ENCODE results near the gene TOX2. TPM values are rescaled to one million over a fixed set of nuclear protein-coding genes. Genes with fewer than 3 reads are reported as not detected.

The TOX2 gene
- total and polyA plus RNA-seq, 2 of the 4 experiments (the other 2 are of a cell fraction), result 1.3 to 17.5 TPM

GRCh38 chr20:43936104-43936770, 21.6 kb downstream of the TOX2 start:
- Histone ChIP-seq H2AK5ac (ENCODE audit: low read depth, low read length) (peak overlapping the region; percentile 82; the same call in 1 of the 2 replicates), H4K91ac (ENCODE audit: insufficient read depth, low read depth, low read length) (peak overlapping the region; percentile 35; the same call in 1 of the 2 replicates), H3K4ac (ENCODE audit: low read depth, low read length) (no peak overlapping the region; the same call in 1 of the 2 replicates), H3K9me3 (ENCODE audit: control insufficient read depth, insufficient read depth, low read length) (no peaks in the 10 kb centered on the region), H3K4me1 (ENCODE audit: control insufficient read depth, insufficient read depth, low read length) (peaks cover 35% of the 10 kb centered on the region), H3K79me1 (ENCODE audit: low read depth in 1 of 2, low read length in 2 of 2) (peaks cover 25 to 95% of the 10 kb centered on the region in 2 experiments; a peak in 3 of 4 replicates), H3K9ac (ENCODE audit: low read depth, low read length) (no peak overlapping the region), H2BK120ac (ENCODE audit: low read depth, low read length) (peak overlapping the region; percentile 44), H3K36me3 (ENCODE audit: control insufficient read depth, insufficient read depth, low read length) (no peaks in the 10 kb centered on the region), H3K9me1 (ENCODE audit: insufficient read depth, low read length) (peaks cover 48% of the 10 kb centered on the region), H2AFZ (replicated peaks; ENCODE audit: low read length, poor library complexity) (no peak overlapping the region), H4K8ac (ENCODE audit: low read depth in 2 of 2, low read length in 2 of 2) (peak overlapping the region in 1 of 2 experiments; percentile 32; a peak in 1 of 4 replicates), H3K23ac (ENCODE audit: low read depth, low read length) (peak overlapping the region; percentile 6; the same call in 1 of the 2 replicates), H2AK9ac (replicated peaks; ENCODE audit: low read depth, low read length, poor library complexity) (no peak overlapping the region), H3K4me2 (ENCODE audit: low read depth, low read length) (no peak overlapping the region), H3K18ac (ENCODE audit: low read depth, low read length) (no peak overlapping the region; the same call in 1 of the 2 replicates), H3K27ac (ENCODE audit: insufficient read depth, low read length) (no peak overlapping the region), H3K27me3 (ENCODE audit: control insufficient read depth, insufficient read depth, low read length) (no peaks in the 10 kb centered on the region), H3K14ac (replicated peaks; ENCODE audit: low read depth, low read length) (peak overlapping the region; percentile 13; the same call in 1 of the 2 replicates), H2BK5ac (ENCODE audit: low read depth, low read length, poor library complexity, severe bottlenecking) (no peak overlapping the region), H4K5ac (ENCODE audit: low read depth, low read length) (no peak overlapping the region), H3K56ac (ENCODE audit: extremely low read depth, insufficient read depth, low read length) (no peak overlapping the region), H2BK15ac (ENCODE audit: low read depth, low read length) (no peak overlapping the region), H2BK20ac (ENCODE audit: low read depth, low read length) (peak overlapping the region; percentile 5; the same call in 1 of the 2 replicates), H3K4me3 (ENCODE audit: insufficient read depth, low read depth, low read length) (no peak overlapping the region), H4K20me1 (ENCODE audit: insufficient read depth, low read length) (peaks cover 60% of the 10 kb centered on the region)
- 72% methylated on average over 3 of the region's 4 CpGs; no CpG with 5 or more reads in 1 of the 2 experiments for WGBS, 2 experiments (ENCODE audit: extremely low coverage in 2 of 2, insufficient read length in 1 of 2)
- intact Hi-C loops (cut with micrococcal nuclease) (no loop called here), dilution Hi-C loops (cut with HindIII; ENCODE audit: low sequenced_read_pairs, unreplicated experiment) (no loop called here), in situ Hi-C loops (cut with MboI; ENCODE audit: low sequenced_read_pairs) (loop anchor here (25.0 kb wide), 1 partner anchor 1851 kb away; the partner anchor contains the start of genes DNTTIP1 and WFDC3)
- CTCF ChIA-PET, result interaction anchor here (1.4 kb wide), 1 partner anchor 10 kb away, joined by 4 read pairs; no protein-coding TSS in a partner anchor
- TF ChIP-seq MXI1 (IDR thresholded peaks at IDR 0.05; ENCODE audit: borderline replicate concordance, low read depth, low read length) (peak; percentile 39; the same call in 1 of the 2 replicates), CHD1 (IDR thresholded peaks at IDR 0.05; ENCODE audit: low read depth, low read length) (no peak)
- DNase-seq (peak; percentile 42), ATAC-seq (ENCODE audit: low read depth) (peak; percentile 13; the same call in 1 of the 2 replicates)
- no TSS peak for BruUV-seq (replicated peaks)
- POLR2A ChIA-PET (ENCODE audit: unreplicated experiment), result interaction anchor here (0.5 kb wide), 1 partner anchor 10 kb away, joined by 3 read pairs; no protein-coding TSS in a partner anchor

Measured in IMR-90 (cell line).